GM12864 (cell line): ENCODE data around the gene CAMK2N2.

Experiments used
- DNase-seq: peaks from one replicate; pipeline ENCODE4 v3.0.0-alpha.2; 2011; ENCODE audit warnings: low read depth
- H3K4me3 ChIP-seq: 2 replicates; pipeline ENCODE4 v1.5.1; 2011; ENCODE audit warnings: mild to moderate bottlenecking, low read depth, low read length, control low read depth
- CTCF ChIP-seq: IDR thresholded peaks from 2 replicates; pipeline ENCODE4 v1.5.1; 2011; ENCODE audit warnings: low read depth, mild to moderate bottlenecking, moderate library complexity, low read length, control low read depth, inconsistent platforms; ENCODE audit errors: missing control alignments

The CAMK2N2 gene

GRCh38 chr3:184239221-184239620 is 22.1 kb downstream of the CAMK2N2 start:
- DNase-seq = no peak
- no peak overlapping the region for H3K4me3 ChIP-seq
- no peak for TF ChIP-seq CTCF

- H3K4me3 ChIP-seq = no peak overlapping the region
- DNase-seq = no peak
- no peak for TF ChIP-seq CTCF
Measured at GRCh38 chr3:184238246-184238818, 23.0 kb downstream of the CAMK2N2 start.

GRCh38 chr3:184237807-184238206 is 23.5 kb downstream of the CAMK2N2 start:
- no peak overlapping the region for H3K4me3 ChIP-seq
- DNase-seq = no peak
- no peak for TF ChIP-seq CTCF

GRCh38 chr3:184237211-184237610 is 24.1 kb downstream of the CAMK2N2 start:
- no peak overlapping the region for H3K4me3 ChIP-seq

GRCh38 chr3:184236636-184237035 is 24.7 kb downstream of the CAMK2N2 start:
- no peak overlapping the region for H3K4me3 ChIP-seq
- DNase-seq = no peak
- no peak for TF ChIP-seq CTCF

More at GRCh38 chr3:184237211-184237610, 24.1 kb downstream of the CAMK2N2 start:
- no peak for TF ChIP-seq CTCF
- DNase-seq = no peak

- DNase-seq = no peak
- H3K4me3 ChIP-seq = no peak overlapping the region
- no peak for TF ChIP-seq CTCF
Measured at GRCh38 chr3:184236033-184236410, 25.3 kb downstream of the CAMK2N2 start.

GRCh38 chr3:184235381-184236032 is 25.8 kb downstream of the CAMK2N2 start:
- H3K4me3 ChIP-seq = no peak overlapping the region
- no peak for DNase-seq
- no peak for TF ChIP-seq CTCF
